Bone marrow (tissue), 2 donors: Measurements from ENCODE around the gene PSMB1.
"Not testable (repeated sequence)": the region's sequence is repeated elsewhere in the genome, so short reads cannot be mapped to it uniquely, and the experiment has no call there.

Experiments
- DNase-seq, 2 donors: peaks; one replicate each; lab custom pipeline; 2025; lab: John Stamatoyannopoulos, UW

The PSMB1 gene

DNA sequence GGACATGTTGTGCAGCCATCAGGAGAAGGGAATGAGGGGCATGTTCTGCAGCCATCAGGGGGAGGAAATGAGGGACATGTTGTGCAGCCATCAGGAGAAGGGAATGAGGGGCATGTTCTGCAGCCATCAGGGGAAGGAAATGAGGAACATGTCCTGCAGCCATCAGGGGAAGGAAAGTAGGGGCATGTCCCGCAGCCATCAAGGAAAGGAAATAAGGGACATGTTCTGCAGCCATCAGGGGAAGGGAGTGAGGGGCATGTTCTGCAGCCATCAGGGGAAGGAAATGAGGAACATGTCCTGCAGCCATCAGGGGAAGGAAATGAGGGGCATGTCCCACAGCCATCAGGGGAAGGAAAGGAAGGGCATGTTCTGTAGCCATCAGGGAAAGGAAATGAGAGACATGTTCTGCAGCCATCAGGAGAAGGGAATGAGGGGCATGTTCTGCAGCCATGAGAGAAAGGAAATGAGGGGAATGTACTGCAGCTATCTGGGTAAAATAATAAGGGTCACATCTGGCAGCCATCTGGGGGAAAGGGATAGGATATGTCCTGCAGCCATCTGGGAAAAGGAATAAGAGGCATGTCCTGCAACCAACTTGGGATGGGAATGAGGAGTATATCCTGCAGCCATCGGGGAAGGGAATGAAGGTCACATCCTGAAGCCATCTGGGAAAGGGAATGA lies 50.2 kb downstream of the PSMB1 start:
- not testable (repeated sequence) for DNase-seq

- DNase-seq: not testable (repeated sequence)
Observed at GRCh38 chr6:170502268-170502667, 50.8 kb downstream of the PSMB1 start.

- DNase-seq: no peak
Observed at GRCh38 chr6:170500955-170501590, 52.0 kb downstream of the PSMB1 start.

DNA sequence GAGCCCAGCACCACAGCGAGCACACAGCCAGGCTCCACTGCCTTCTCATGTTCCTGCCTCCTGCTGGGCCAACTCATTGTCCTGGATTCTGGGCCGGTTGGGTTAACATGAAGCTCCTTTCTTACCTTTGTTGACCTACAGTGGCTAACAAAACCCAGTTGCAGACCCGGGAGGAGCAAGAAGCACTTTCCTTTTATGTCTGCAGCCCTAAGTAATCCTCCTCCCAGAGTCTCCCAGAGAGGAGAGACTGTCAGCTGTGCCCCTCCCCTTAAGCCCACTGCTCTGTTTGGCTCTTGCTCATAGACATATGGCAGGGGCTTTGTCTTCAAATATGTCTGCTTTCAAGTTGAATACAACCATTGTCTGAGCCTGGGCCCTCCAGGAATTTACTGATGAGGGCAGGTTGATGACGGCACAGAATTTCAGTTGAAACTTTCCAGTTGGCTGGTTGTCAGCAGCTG lies 55.2 kb downstream of the PSMB1 start:
- DNase-seq: no peak

DNA sequence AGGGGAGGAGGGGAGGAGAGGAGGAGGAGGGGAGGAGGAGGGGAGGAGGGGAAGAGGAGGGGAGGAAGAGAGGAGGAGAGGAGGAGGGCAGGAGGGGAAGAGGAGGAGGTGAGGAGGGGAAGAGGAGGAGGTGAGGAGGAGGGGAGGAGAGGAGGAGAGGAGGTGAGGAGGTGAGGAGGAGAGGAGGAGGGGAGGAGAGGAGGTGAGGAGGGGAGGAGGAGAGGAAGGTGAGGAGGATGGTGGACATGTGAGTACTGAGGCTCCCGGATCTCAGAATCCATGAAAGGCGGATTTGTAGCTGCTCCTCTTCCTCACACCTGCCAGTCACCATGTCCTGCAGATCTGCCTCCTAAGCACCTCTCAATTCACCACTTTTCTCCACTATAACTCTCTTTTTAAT lies 59.8 kb downstream of the PSMB1 start:
- no peak for DNase-seq

DNA sequence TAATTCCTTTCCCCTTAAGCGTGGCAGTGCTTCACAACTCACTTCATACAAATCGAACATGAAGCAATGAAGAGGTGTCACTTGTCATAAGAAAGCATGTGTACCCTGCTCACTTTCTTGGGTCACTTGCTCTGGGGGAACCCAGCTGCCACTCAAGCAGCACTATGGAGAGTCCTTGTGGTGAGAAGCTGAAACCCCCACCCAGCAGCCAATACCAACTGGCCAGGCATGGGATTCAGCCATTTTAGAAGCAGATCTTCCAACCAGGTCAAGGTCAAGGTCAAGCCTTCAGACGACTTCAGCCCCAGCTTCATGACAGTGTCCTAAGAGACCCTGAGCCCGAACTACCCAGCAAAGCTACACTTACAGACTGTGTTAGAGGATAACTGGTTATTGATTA lies 62.8 kb downstream of the PSMB1 start:
- DNase-seq: no peak

DNA sequence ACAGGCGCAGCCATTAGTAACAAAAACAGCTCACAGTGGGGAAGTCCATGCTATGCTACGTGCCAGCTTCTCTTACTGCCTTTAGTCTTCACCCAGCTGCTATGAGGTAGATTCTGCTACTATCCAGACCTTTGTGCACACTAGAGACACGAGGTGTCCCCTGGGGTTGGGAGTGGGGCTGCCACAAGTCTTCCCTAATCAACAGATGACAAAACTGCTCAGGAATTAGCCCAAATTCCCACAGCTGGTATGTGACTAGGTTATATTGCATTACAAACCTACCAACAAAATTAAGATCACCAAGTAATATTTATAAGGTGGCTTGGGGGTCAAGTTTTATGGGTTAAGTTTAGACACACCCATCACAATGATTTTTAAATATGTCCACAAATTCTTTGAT lies 63.3 kb downstream of the PSMB1 start:
- no peak for DNase-seq

- DNase-seq: no peak
Observed at GRCh38 chr6:170487707-170488329, 65.3 kb downstream of the PSMB1 start.

DNA sequence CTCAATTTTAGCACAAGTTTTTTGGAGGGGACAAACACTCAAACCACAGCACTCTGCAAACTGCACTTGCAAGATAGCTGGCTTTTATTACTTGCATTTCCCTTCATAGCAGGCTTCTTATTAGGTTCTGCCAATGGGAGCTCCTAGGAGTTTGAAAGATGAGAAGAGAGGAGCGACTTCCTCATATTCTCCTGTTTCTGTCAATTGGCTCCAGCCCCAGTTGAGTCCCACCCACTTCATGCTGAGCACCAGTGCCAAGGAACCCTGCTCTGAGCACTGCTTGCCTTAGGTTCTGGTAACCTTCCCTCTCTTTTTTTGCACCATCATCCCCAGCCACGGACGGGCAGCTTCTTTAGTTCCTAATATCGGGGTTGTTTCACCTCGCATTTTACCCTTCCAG lies 67.9 kb downstream of the PSMB1 start:
- DNase-seq: no peak
